Ovary (tissue), 3 donors: ENCODE data around the gene TMEM270.

Experiments used
- CTCF ChIP-seq, 3 donors: fragments of 450-650 bp in 2 of 3; fragments of 200-600 bp in 1 of 3; IDR thresholded peaks; one replicate each; pipeline versions ENCODE4 v1.5.1 to v1.8.0; 2016 to 2022; ENCODE audit warnings: antibody characterized with exemption in 3 of 3, mild to moderate bottlenecking in 1 of 3
- POLR2A ChIP-seq: fragments of 450-650 bp; IDR thresholded peaks from one replicate; pipeline ENCODE4 v1.6.1; 2017; ENCODE audit warnings: antibody characterized with exemption, mild to moderate bottlenecking, moderate library complexity
- donor health status: DM: no; HTN: no; CAD: no.

- TF ChIP-seq POLR2A (no peak), CTCF (IDR thresholded peaks at IDR 0.05) (no peak)
These were observed at the start of gene TMEM270 for GRCh38 chr7:73860859-73861258.
